Left lung (tissue), 10 donors: ENCODE results near the gene SPA17. TPM values are rescaled to one million over a fixed set of nuclear protein-coding genes. Genes with fewer than 3 reads are reported as not detected.
A peak's percentile ranks its signal among the peaks of the same experiment; 100 is the strongest.

ENCODE experiments used
- ATAC-seq: fragments of 200-7000 bp; cut with Tn5 transposase; one replicate; pipeline ENCODE4 v1.9.1; 2020; ENCODE audit warnings: moderate library complexity
- DNase-seq, 4 donors: peaks; one replicate each; pipeline ENCODE4 v3.0.0-alpha.2; 2013 to 2020
- H3K27ac ChIP-seq, 2 donors: fragments of 200-600 bp; sonication (generic) in 1 of 2; one replicate each; pipeline versions ENCODE4 v1.5.0 to v1.8.0; 2020 to 2021
- H3K27me3 ChIP-seq, 2 donors: fragments of 200-600 bp; sonication (generic) in 1 of 2; one replicate each; pipeline versions ENCODE4 v1.5.0 to v1.8.0; 2020 to 2021
- H3K36me3 ChIP-seq, 2 donors: fragments of 200-600 bp; sonication (generic) in 1 of 2; one replicate each; pipeline versions ENCODE4 v1.5.0 to v1.8.0; 2020 to 2021
- H3K4me1 ChIP-seq, 2 donors: fragments of 200-600 bp; one replicate each; pipeline ENCODE4 v1.8.0; 2021
- H3K4me3 ChIP-seq, 2 donors: fragments of 200-600 bp; sonication (generic) in 1 of 2; one replicate each; pipeline versions ENCODE4 v1.5.0 to v1.8.0; 2020 to 2021; ENCODE audit warnings: mild to moderate bottlenecking in 1 of 2
- H3K9me3 ChIP-seq, 2 donors: fragments of 200-600 bp; sonication (generic) in 1 of 2; one replicate each; pipeline versions ENCODE4 v1.5.0 to v1.8.0; 2020 to 2021
- intact Hi-C, 2 donors: fragments of 100-400 bp; cut with DNase I; formaldehyde crosslinking; loops; one replicate each; pipeline versions ENCODE4 v1.11.2 to v1.14.2; 2022
- polyA plus RNA-seq, 6 donors: library from polyadenylated mRNA; unstranded; fragments of 120-200 nt; gene quantifications; one replicate each; pipeline ENCODE4 v1.2.1, GENCODE V29; 2013; ENCODE audit not compliant: insufficient read length in 6 of 6
- total RNA-seq, 2 donors: library from RNA; stranded (reverse); fragmentation: NEBNext Ultra II Directional; extraction: Animal tissue kit (Norgen Biotek cat#: 25700); gene quantifications; one replicate each; pipeline ENCODE4 v1.2.1, GENCODE V29; 2021
- TF ChIP-seq, protein P1 (sequence below), 2 donors: fragments of 200-600 bp; sonication (generic) in 1 of 2; IDR thresholded peaks; one replicate each; pipeline versions ENCODE4 v1.5.0 to v1.8.0; 2021; ENCODE audit warnings: antibody characterized with exemption in 2 of 2
- donor health status: DM: no; HTN: yes; CAD: no.
- donor health status: DM: no; HTN: no; CAD: no.

Gene SPA17
- total and polyA plus RNA-seq, 8 donors = 5.6 to 20.9 (median 15.2) TPM

GRCh38 chr11:124642628-124643027 lies 31.1 kb upstream of the SPA17 start:
- no peak overlapping the region for H3K4me3 ChIP-seq

GRCh38 chr11:124643042-124643604 lies 30.6 kb upstream of the SPA17 start:
- intact Hi-C loops = no loop called here
- no peak for ATAC-seq
- peaks cover 0 to 7% of the 10 kb centered on the region in 2 donors for H3K4me1 ChIP-seq
- TF ChIP-seq, protein P1, sequence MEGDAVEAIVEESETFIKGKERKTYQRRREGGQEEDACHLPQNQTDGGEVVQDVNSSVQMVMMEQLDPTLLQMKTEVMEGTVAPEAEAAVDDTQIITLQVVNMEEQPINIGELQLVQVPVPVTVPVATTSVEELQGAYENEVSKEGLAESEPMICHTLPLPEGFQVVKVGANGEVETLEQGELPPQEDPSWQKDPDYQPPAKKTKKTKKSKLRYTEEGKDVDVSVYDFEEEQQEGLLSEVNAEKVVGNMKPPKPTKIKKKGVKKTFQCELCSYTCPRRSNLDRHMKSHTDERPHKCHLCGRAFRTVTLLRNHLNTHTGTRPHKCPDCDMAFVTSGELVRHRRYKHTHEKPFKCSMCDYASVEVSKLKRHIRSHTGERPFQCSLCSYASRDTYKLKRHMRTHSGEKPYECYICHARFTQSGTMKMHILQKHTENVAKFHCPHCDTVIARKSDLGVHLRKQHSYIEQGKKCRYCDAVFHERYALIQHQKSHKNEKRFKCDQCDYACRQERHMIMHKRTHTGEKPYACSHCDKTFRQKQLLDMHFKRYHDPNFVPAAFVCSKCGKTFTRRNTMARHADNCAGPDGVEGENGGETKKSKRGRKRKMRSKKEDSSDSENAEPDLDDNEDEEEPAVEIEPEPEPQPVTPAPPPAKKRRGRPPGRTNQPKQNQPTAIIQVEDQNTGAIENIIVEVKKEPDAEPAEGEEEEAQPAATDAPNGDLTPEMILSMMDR (IDR thresholded peaks at IDR 0.05) = no peak
- no peak overlapping the region for H3K4me3 ChIP-seq
- no peaks in the 10 kb centered on the region for H3K27me3 ChIP-seq
- H3K27ac ChIP-seq = no peak overlapping the region
- H3K9me3 ChIP-seq = no peaks in the 10 kb centered on the region
- no peak for DNase-seq
- peaks cover 0 to 23% of the 10 kb centered on the region in 2 donors for H3K36me3 ChIP-seq

More at GRCh38 chr11:124642628-124643027, 31.1 kb upstream of the SPA17 start:
- H3K36me3 ChIP-seq = peaks cover 0 to 27% of the 10 kb centered on the region in 2 donors
- ATAC-seq (no peak), DNase-seq (no peak)
- H3K4me1 ChIP-seq = peaks cover 0 to 7% of the 10 kb centered on the region in 2 donors
- H3K9me3 ChIP-seq = no peaks in the 10 kb centered on the region
- no peak overlapping the region for H3K27ac ChIP-seq
- TF ChIP-seq, protein P1 (IDR thresholded peaks at IDR 0.05) = no peak
- no peaks in the 10 kb centered on the region for H3K27me3 ChIP-seq
- intact Hi-C loops = no loop called here

- Histone ChIP-seq H3K9me3 (no peaks in the 10 kb centered on the region), H3K4me1 (peaks cover 0 to 7% of the 10 kb centered on the region in 2 donors), H3K27me3 (no peaks in the 10 kb centered on the region), H3K4me3 (no peak overlapping the region), H3K36me3 (peaks cover 0 to 19% of the 10 kb centered on the region in 2 donors), H3K27ac (no peak overlapping the region)
- DNase-seq (no peak), ATAC-seq (peak; percentile 61)
- TF ChIP-seq, protein P1 (IDR thresholded peaks at IDR 0.05) = no peak
- intact Hi-C loops = no loop called here
Observed at GRCh38 chr11:124643605-124644425, 29.9 kb upstream of the SPA17 start.

- ATAC-seq = peak; percentile 97
- Histone ChIP-seq H3K9me3 (no peaks in the 10 kb centered on the region), H3K4me3 (no peak overlapping the region), H3K27ac (no peak overlapping the region), H3K36me3 (peaks cover 0 to 19% of the 10 kb centered on the region in 2 donors), H3K4me1 (peaks cover 0 to 7% of the 10 kb centered on the region in 2 donors), H3K27me3 (no peaks in the 10 kb centered on the region)
- intact Hi-C loops = no loop called here
- TF ChIP-seq, protein P1 (IDR thresholded peaks at IDR 0.05) = peak; percentile 71 to 80
- peak in 2 of 4 donors; percentile 56 to 72 for DNase-seq
Observed at GRCh38 chr11:124644426-124645280, 29.1 kb upstream of the SPA17 start.
